Fibroblast of skin of right biceps (primary cell): ENCODE data around the gene LRRC8A.
"Not testable (repeated sequence)": the region's sequence is repeated elsewhere in the genome, so short reads cannot be mapped to it uniquely, and the experiment has no call there.

Experiments
- DNase-seq: peaks from one replicate; pipeline ENCODE4 v3.0.0-alpha.2; 2013

Gene LRRC8A

DNA sequence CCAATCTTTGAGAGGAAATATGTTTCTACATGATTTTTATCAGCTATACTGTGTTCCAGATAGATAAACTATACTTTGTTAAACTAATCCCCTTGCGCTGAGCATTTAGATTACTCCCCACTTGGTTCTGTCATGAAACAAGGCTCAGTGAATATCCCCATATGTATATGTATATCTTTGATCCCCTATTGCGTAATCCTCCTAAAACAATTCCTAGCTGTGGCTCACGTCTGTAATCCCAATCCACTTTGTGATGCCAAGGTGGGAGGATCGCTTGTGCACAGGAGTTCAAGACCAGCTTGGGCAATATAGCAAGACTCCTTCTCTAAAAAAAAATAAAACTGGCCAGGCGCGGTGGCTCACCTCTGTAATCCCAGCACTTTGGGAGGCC is 41.6 kb downstream of the LRRC8A start:
- DNase-seq, result no peak

DNA sequence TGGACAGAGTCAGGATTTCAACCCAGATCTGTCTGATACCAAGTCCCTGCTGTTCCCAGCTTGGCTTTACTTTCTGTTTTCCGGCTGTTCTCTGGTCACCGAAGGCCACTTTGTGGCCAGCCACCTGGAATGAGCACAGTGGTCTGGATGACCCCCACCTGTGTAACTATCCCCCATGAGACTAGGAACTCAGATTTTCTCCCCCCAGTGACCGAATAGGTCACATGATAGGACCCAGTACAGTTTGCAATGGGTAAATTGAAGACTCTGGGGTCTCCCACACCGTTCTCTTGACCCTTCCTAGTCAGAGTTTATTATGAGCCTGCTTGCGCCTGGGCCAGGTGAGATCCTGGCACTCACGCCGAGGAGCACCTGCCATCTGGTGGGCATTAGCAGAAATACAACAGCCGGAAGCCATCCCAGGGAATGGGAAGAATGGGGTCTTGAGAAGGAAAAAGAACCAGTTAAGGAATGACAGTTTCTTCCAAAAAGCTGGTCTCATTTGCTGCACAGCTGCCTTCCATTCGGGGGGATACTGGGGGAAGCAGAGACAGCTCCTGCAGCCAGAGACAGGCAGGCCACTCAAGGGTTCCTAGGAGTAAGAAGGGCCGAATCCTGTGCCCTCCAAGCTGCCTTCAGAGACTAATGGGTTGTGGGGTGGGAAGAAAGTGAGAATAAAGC is 45.9 kb downstream of the LRRC8A start:
- DNase-seq, result peak; percentile 44

DNA sequence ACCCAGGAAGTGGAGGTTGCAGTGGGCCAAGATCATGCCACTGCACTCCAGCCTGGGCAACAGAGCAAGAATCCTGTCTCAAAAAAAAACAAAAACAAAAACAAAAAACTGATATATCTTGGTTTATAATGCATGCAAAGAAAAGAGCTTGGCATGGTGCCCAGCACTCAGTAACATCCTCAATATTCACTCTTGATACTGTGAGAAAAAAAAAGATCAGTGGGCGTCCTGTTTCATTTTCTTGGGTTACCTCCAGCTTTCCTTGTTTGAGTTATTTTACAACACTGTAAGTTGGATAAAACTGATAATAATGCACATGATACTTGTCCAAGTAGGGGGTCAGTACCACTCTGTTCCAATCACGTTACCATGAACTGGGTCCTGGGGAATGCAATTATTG is 46.7 kb downstream of the LRRC8A start:
- no peak for DNase-seq

DNA sequence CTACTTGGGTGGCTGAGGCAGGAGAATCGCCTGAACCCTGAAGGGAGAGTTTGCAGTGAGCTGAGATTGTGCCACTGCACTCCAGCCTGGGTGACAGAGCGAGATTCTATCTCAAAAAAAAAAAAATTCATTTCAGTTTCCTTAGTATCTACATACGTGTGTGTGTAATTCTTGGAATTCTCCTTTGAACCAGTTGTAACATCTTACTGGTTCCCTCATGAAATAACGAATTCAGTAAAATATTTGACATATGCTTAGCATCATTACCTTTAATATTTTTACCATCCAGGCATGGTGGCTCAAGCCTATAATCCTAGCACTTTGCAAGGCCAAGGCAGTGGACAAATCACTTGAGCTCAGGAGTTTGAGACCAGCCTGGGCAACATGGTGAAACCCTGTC is 47.6 kb downstream of the LRRC8A start:
- DNase-seq, result no peak

GRCh38 chr9:128933731-128934130 is 51.8 kb downstream of the LRRC8A start:
- DNase-seq, result no peak

- DNase-seq, result no peak
Measured at GRCh38 chr9:128936171-128936865, 54.4 kb downstream of the LRRC8A start.

DNA sequence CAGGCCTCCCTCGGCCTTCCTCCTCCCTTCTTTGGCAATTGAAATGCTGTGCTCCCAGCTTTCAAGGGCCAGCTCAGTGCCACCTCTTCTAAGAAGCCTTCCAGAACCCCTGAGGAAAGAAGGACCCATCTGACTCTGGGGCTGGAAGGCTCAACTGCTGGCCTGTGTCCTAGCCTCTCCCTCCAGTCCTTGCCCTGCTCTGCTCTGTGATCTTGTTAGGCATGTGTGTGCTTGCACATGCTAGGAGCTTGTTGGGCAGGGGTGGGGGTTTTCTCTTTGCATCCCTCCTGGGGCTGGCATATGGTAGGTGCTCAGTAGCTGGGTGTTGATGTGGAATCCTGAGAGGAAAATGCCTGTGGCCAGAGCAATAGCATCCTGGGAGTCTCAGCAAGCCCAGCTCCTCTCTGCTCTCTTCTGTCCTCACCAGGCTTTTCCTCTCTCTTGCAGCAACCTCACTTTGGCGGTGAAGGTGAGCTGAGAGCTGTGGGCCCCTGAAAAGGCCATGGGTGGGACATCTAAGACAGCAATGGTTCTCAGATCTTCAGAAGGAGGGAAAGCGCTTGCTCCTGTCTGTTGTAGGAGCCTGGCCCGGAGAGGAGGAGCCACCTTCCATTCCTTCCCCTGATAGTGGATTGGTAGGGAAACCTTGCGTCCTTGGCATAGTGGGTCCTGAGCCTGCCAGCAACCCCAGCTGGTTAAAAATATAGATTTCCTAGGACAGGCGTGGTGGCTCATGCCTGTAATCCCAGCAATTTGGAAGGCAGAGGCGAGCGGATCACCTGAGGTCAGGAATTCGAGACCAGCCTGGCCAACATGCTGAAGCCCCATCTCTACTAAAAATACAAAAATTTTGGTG is 55.6 kb downstream of the LRRC8A start:
- no peak for DNase-seq

DNA sequence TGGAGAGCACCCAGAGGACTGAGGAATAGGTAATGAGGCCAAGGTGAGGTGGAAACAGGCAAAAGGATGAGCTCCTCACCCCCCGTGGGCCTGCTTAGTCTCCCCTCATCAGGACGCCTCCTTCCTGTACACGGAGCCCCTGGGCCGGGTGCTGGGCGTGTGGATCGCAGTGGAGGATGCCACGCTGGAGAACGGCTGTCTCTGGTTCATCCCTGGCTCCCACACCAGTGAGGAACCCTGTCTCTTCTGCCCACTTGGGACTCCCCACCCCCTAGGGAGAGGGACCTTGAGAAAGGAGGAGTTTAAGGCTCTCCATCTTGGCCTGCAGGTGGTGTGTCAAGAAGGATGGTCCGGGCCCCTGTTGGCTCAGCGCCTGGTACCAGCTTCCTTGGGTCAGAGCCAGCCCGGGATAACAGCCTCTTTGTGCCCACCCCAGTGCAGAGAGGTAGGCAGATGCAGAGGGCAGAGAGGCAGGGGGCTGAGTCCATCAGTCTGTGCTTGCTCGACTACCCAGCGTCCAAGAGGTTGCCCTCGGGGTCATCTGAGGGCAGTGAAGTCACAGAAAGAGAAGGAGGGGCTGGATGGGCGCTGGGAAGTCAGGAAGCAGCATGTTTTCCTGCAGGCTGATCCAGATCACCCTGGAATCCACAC is 58.5 kb downstream of the LRRC8A start:
- DNase-seq, result no peak

- DNase-seq, result no peak
Measured at GRCh38 chr9:128940946-128941755, 59.2 kb downstream of the LRRC8A start.

GRCh38 chr9:128943832-128944620 is 62.1 kb downstream of the LRRC8A start:
- DNase-seq, result no peak

DNA sequence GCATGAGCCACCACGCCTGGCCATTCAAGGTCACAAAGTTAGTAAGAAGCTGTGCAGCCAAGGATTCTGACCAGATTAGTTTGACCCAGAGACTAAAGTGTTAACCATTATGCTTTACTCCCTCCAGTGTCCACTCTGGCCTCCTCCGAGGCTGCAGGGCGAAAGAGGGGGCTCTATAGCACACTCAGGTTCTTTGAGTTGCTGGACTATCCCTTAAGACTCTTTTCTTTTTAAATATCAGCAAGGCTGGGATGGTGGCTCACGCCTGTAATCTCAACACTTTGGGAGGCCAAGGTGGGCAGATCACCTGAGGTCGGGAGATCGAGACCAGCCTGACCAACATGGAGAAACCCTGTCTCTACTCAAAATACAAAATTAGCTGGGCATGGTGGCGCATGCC is 63.0 kb downstream of the LRRC8A start:
- DNase-seq, result not testable (repeated sequence)

GRCh38 chr9:128945798-128946501 is 64.0 kb downstream of the LRRC8A start:
- no peak for DNase-seq

DNA sequence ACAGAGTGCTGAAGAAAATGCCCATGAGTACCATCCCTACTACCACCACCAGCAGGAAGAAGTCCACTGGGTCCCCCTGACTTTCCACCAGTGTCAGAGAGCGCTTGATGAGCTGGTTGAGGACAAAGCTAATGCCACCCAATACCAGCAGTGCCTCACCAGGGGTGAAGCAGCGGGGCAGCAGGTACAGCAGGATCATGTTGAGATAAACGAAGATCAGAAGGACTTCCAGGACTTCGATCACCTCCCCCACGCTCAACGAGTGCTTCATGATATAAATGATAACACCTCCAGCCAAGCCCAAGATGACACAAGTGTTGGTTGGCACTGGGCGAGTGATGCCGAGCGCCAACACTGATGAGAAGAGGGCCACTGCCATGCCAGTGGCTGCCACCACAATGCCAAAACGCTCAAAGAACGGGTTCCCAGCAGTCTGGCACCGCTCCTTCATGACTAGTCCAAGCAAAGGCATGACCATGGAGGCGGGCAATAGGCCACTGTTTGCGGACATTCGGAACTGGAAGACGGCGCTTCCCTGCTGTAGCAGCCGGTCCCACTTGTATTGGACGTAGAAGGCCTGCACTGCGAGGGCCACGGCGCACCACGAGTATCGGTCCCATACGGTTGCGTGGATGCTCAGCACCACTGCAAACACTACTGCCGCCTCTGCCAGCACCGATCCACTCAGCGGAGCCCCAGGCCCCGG is 64.8 kb downstream of the LRRC8A start:
- DNase-seq, result peak; percentile 17

DNA sequence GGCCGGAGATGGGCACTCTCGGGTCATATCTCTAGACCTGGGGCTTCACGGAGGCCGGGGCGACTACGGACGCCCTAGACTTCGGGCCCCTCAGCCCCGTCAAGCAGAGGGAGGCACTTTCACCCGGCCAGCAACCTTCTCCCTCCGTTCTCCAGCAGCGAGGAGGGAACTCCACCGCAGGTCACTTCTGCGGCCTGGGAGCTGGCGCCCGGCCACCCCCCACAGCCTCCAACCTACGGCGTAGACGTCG is 65.3 kb downstream of the LRRC8A start:
- DNase-seq, result no peak

DNA sequence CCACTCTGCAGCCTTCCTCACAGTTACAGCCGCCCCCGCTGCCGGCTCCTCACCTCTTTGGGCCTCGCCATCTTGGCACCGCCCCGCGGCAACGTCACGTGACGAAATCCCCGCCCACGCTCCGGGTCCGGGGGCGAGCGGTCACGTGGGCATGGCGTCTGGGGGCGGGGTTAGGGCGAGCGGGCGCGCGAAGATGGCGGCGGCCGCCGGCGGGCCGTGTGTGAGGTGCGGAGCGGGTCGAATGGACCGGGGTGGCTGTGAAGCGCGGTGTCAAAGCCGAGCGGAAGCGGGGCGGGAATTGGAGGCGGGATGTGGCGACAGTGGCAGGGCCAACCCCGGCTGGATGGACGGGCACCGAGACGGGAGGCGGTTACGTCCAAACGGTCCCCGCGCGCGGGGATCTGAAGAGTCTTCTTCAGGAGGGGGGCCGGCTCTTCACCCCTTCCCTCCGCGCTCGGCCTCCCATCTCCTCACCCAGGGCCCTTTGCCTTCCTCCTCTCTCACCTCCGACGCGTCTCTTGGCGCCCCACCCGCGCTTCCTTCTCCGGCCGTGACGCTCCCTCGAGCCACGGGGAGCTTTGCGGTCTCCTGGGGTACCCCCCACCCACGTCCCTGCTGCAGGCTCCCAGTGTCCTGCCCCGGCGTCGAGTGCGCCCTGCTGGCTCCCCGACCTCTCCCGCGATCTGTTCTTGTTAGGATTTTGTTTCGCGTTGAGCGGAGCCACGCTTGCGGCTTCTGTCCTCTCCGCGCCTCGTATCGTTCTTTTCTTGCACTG is 65.8 kb downstream of the LRRC8A start, which contains the start of the genes DOLK and NUP188:
TSS of gene DOLK (minus strand) at position 77 of the 775 bp plus-strand sequence. CDS start 300 bp downstream, outside the sequence.
TSS of gene NUP188 (plus strand) at position 173 of the 775 bp plus-strand sequence. CDS start at position 194, 21 bp downstream.
- DNase-seq, result peak; percentile 92

DNA sequence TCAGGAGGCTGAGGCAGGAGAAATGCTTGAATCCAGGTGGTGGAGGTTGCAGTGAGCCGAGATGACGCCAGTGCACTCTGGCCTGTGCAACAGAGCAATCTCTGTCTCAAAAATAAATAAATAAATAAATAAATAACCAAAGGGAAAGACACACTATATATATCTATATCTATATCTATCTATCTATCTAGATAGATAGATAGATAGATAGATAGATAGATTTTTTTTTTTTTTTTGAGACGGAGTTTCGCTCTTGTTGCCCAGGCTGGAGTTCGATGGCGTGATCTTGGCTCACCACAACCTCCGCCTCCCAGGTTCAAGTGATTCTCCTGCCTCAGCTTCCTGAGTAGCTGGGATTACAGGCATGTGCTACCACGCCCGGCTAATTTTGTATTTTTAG is 79.5 kb downstream of the LRRC8A start:
- not testable (repeated sequence) for DNase-seq
